SU-DHL-6 (cell line): ENCODE results near the gene CADM1.

Experiments
- EZH2phosphoT487 ChIP-seq: fragments of 200-600 bp; sonication (generic), shearing (Covaris generic); conservative IDR thresholded peaks from 2 replicates; pipeline ENCODE4 v1.6.1; 2018; ENCODE audit warnings: mild to moderate bottlenecking, antibody characterized with exemption, low read length, moderate library complexity, mixed read lengths
- TF ChIP-seq, protein P1 (sequence below): fragments of 200-600 bp; sonication (generic); IDR thresholded peaks from one replicate; pipeline ENCODE4 v1.5.1; 2017; ENCODE audit warnings: antibody characterized with exemption, mild to moderate bottlenecking, low read length, moderate library complexity; ENCODE audit not compliant: insufficient read depth, poor library complexity, severe bottlenecking

DNA sequence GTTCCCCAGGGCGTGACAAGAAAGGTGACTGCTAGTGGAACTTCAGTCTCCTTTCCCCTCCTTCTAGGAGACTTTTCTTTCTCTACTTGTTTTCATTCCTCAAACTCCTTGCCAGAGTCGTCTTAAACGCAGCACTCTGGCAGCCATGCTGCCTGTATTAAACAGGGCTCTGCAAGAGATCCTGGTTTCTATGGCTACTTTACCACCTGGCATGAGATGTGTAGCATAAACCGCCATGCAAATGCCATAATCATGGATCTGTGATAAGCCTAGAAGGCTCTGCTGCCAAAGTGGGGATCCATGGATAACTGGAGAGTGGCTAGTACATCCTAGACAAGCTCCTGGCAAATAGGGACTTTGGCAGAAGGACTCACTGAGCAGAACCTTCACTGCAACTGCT lies 321.1 kb downstream of the CADM1 start:
- TF ChIP-seq, protein P1, sequence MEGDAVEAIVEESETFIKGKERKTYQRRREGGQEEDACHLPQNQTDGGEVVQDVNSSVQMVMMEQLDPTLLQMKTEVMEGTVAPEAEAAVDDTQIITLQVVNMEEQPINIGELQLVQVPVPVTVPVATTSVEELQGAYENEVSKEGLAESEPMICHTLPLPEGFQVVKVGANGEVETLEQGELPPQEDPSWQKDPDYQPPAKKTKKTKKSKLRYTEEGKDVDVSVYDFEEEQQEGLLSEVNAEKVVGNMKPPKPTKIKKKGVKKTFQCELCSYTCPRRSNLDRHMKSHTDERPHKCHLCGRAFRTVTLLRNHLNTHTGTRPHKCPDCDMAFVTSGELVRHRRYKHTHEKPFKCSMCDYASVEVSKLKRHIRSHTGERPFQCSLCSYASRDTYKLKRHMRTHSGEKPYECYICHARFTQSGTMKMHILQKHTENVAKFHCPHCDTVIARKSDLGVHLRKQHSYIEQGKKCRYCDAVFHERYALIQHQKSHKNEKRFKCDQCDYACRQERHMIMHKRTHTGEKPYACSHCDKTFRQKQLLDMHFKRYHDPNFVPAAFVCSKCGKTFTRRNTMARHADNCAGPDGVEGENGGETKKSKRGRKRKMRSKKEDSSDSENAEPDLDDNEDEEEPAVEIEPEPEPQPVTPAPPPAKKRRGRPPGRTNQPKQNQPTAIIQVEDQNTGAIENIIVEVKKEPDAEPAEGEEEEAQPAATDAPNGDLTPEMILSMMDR: no peak
- TF ChIP-seq EZH2phosphoT487: no peak
